Tibial artery (tissue), 4 donors: ENCODE data around the gene RAB7A.

ENCODE experiments used
- DNase-seq, 2 donors: peaks; one replicate each; pipeline ENCODE4 v3.0.0-alpha.2; 2019
- H3K27ac ChIP-seq, 2 donors: fragments of 200-600 bp; sonication (generic) in 1 of 2; 1 replicate in 1 of 2; 2 replicates in 1 of 2; pipeline ENCODE4 v1.5.1; 2018 to 2019; ENCODE audit warnings: mild to moderate bottlenecking in 1 of 2
- H3K27me3 ChIP-seq, 2 donors: fragments of 200-600 bp; sonication (generic) in 1 of 2; one replicate each; pipeline versions ENCODE4 v1.5.1 to v1.6.0; 2016 to 2019
- H3K36me3 ChIP-seq, 3 donors: fragments of 200-600 bp; sonication (generic) in 2 of 3; one replicate each; pipeline ENCODE4 v1.5.1; 2016 to 2019; ENCODE audit warnings: mild to moderate bottlenecking in 2 of 3
- H3K4me1 ChIP-seq, 4 donors: fragments of 200-600 bp; sonication (generic) in 2 of 4; 1 replicate in 3 of 4; 2 replicates in 1 of 4; pipeline ENCODE4 v1.5.1; 2016 to 2019
- H3K4me3 ChIP-seq, 2 donors: fragments of 200-600 bp; sonication (generic) in 1 of 2; 1 replicate in 1 of 2; 2 replicates in 1 of 2; pipeline ENCODE4 v1.5.1; 2018 to 2019; ENCODE audit warnings: mild to moderate bottlenecking in 2 of 2
- H3K9me3 ChIP-seq, 3 donors: fragments of 200-600 bp; sonication (generic) in 1 of 3; one replicate each; pipeline ENCODE4 v1.5.1; 2016 to 2019
- CTCF ChIP-seq, 2 experiments: fragments of 200-600 bp in 1 of 2; fragments of 450-650 bp in 1 of 2; IDR thresholded peaks; one replicate each; pipeline ENCODE4 v1.5.1; 2017 to 2019; ENCODE audit warnings: antibody characterized with exemption in 2 of 2, mild to moderate bottlenecking in 1 of 2, moderate library complexity in 1 of 2
- intact Hi-C: fragments of 100-400 bp; cut with DNase I; formaldehyde crosslinking; loops from one replicate; pipeline ENCODE4 v1.15.0; 2023; ENCODE audit warnings: low total_unique reads

RAB7A gene

GRCh38 chr3:128794770-128795649 lies 69.0 kb downstream of the RAB7A start:
- Histone ChIP-seq H3K36me3 (peaks cover 31 to 43% (median 39%) of the 10 kb centered on the region in 3 donors), H3K4me3 (no peak overlapping the region), H3K9me3 (no peaks in the 10 kb centered on the region), H3K27me3 (no peaks in the 10 kb centered on the region), H3K27ac (no peak overlapping the region), H3K4me1 (peaks cover 0 to 41% (median 15%) of the 10 kb centered on the region in 4 donors)
- intact Hi-C loops, result loop anchor here (5.0 kb wide), 2 partner anchors 113 to 178 kb away; no protein-coding TSS in a partner anchor
- DNase-seq, result peak in 1 of 2 donors; percentile 60
- TF ChIP-seq CTCF (IDR thresholded peaks at IDR 0.05), result peak; percentile 74 to 77

- H3K9me3 ChIP-seq, result no peaks in the 10 kb centered on the region
- H3K4me1 ChIP-seq, result peaks cover 0 to 25% (median 10%) of the 10 kb centered on the region in 4 donors
- H3K27ac ChIP-seq, result no peak overlapping the region
- H3K4me3 ChIP-seq, result no peak overlapping the region
- no peak for TF ChIP-seq CTCF (IDR thresholded peaks at IDR 0.05)
- H3K27me3 ChIP-seq, result no peaks in the 10 kb centered on the region
- peaks cover 42 to 47% (median 44%) of the 10 kb centered on the region in 3 donors for H3K36me3 ChIP-seq
- intact Hi-C loops, result loop anchor here (5.0 kb wide), 1 partner anchor 182 kb away; no protein-coding TSS in a partner anchor
- no peak for DNase-seq
These were observed 73.7 kb downstream of the RAB7A start for GRCh38 chr3:128799653-128800052.

- DNase-seq, result no peak
- intact Hi-C loops, result no loop called here
- no peak for TF ChIP-seq CTCF (IDR thresholded peaks at IDR 0.05)
- Histone ChIP-seq H3K27me3 (no peaks in the 10 kb centered on the region), H3K4me1 (peaks cover 0 to 19% (median 2%) of the 10 kb centered on the region in 4 donors), H3K4me3 (no peak overlapping the region), H3K27ac (no peak overlapping the region), H3K36me3 (peaks cover 42 to 50% (median 44%) of the 10 kb centered on the region in 3 donors), H3K9me3 (no peaks in the 10 kb centered on the region)
These were observed 74.5 kb downstream of the RAB7A start for GRCh38 chr3:128800241-128801187.

GRCh38 chr3:128801779-128802380 lies 75.9 kb downstream of the RAB7A start:
- Histone ChIP-seq H3K36me3 (peaks cover 42 to 53% (median 52%) of the 10 kb centered on the region in 3 donors), H3K4me3 (no peak overlapping the region), H3K27ac (no peak overlapping the region), H3K9me3 (no peaks in the 10 kb centered on the region), H3K4me1 (peaks cover 0 to 19% (median 2%) of the 10 kb centered on the region in 4 donors), H3K27me3 (no peaks in the 10 kb centered on the region)
- TF ChIP-seq CTCF (IDR thresholded peaks at IDR 0.05), result no peak
- intact Hi-C loops, result no loop called here
- no peak for DNase-seq

GRCh38 chr3:128803307-128803706 lies 77.3 kb downstream of the RAB7A start:
- no peak overlapping the region for H3K27ac ChIP-seq
- no peaks in the 10 kb centered on the region for H3K27me3 ChIP-seq
- peaks cover 39 to 54% (median 52%) of the 10 kb centered on the region in 3 donors for H3K36me3 ChIP-seq
- no peak for TF ChIP-seq CTCF (IDR thresholded peaks at IDR 0.05)
- no peak overlapping the region for H3K4me3 ChIP-seq
- peaks cover 0 to 19% (median 2%) of the 10 kb centered on the region in 4 donors for H3K4me1 ChIP-seq
- no peak for DNase-seq
- H3K9me3 ChIP-seq, result no peaks in the 10 kb centered on the region
- intact Hi-C loops, result no loop called here
